IMR-90 (cell line): ENCODE measurements around the gene EFCAB5. TPM values are rescaled to one million over a fixed set of nuclear protein-coding genes. Genes with fewer than 3 reads are reported as not detected.

Experiments used
- ATAC-seq: fragments of 200-7000 bp; cut with Tn5 transposase; 2 replicates; pipeline ENCODE4 v1.9.1; 2020; ENCODE audit warnings: low read depth, mild to moderate bottlenecking, moderate library complexity
- BruUV-seq: library from RNA; stranded (reverse); fragments of 400-500 nt; replicated peaks from 2 replicates; lab custom pipeline; 2021; lab: Mats Ljungman, UMichigan
- CTCF ChIA-PET: fragments of 300-600 bp; formaldehyde crosslinking; extraction: SDS; loops from one replicate; lab custom pipeline; 2021; ENCODE audit warnings: antibody characterized with exemption; lab: Yijun Ruan, JAX
- POLR2A ChIA-PET: fragments of 300-600 bp; sonication (Branson Sonifier 250); formaldehyde crosslinking; loops from one replicate; lab custom pipeline; 2022; ENCODE audit warnings: antibody characterized with exemption; ENCODE audit not compliant: unreplicated experiment; lab: Charles Lee
- DNase-seq: peaks from one replicate; pipeline ENCODE4 v3.0.0; 2013
- H2AFZ ChIP-seq: replicated peaks from 2 replicates; pipeline ENCODE3; 2013; ENCODE audit warnings: low read length, mild to moderate bottlenecking; ENCODE audit not compliant: poor library complexity
- H2AK5ac ChIP-seq: 2 replicates; pipeline ENCODE4 v1.6.1; 2013; ENCODE audit warnings: low read depth, low read length, inconsistent platforms
- H2AK9ac ChIP-seq: replicated peaks from 2 replicates; pipeline ENCODE3; 2013; ENCODE audit warnings: mild to moderate bottlenecking, low read depth, low read length, moderate library complexity; ENCODE audit not compliant: poor library complexity
- H2BK120ac ChIP-seq: 2 replicates; pipeline ENCODE4 v1.6.1; 2013; ENCODE audit warnings: low read depth, low read length, inconsistent platforms
- H2BK15ac ChIP-seq: 3 replicates; pipeline ENCODE4 v1.6.1; 2013; ENCODE audit warnings: low read depth, low read length, inconsistent platforms
- H2BK20ac ChIP-seq: 2 replicates; pipeline ENCODE4 v1.6.1; 2013; ENCODE audit warnings: low read depth, mild to moderate bottlenecking, inconsistent platforms, low read length, moderate library complexity
- H2BK5ac ChIP-seq: 2 replicates; pipeline ENCODE4 v1.6.1; 2013; ENCODE audit warnings: mild to moderate bottlenecking, low read depth, low read length, inconsistent platforms; ENCODE audit not compliant: poor library complexity, severe bottlenecking
- H3K14ac ChIP-seq: replicated peaks from 2 replicates; pipeline ENCODE4 v1.6.1; 2013; ENCODE audit warnings: low read depth, low read length, inconsistent platforms
- H3K18ac ChIP-seq: 2 replicates; pipeline ENCODE4 v1.6.1; 2013; ENCODE audit warnings: low read depth, low read length, control low read depth
- H3K23ac ChIP-seq: 2 replicates; pipeline ENCODE4 v1.6.1; 2013; ENCODE audit warnings: low read depth, low read length, inconsistent platforms
- H3K27ac ChIP-seq: 2 replicates; pipeline ENCODE4 v1.5.1; 2013; ENCODE audit warnings: mild to moderate bottlenecking, control low read depth, low read length; ENCODE audit not compliant: insufficient read depth
- H3K27me3 ChIP-seq: 2 replicates; pipeline ENCODE4 v1.6.1; 2013; ENCODE audit warnings: low read length; ENCODE audit not compliant: control insufficient read depth, insufficient read depth
- H3K36me3 ChIP-seq: 2 replicates; pipeline ENCODE4 v1.6.1; 2013; ENCODE audit warnings: low read length, mixed read lengths; ENCODE audit not compliant: control insufficient read depth, insufficient read depth
- H3K4ac ChIP-seq: 2 replicates; pipeline ENCODE4 v1.6.1; 2013; ENCODE audit warnings: low read depth, low read length, inconsistent platforms
- H3K4me1 ChIP-seq: 2 replicates; pipeline ENCODE4 v1.6.1; 2013; ENCODE audit warnings: low read length, mixed read lengths; ENCODE audit not compliant: control insufficient read depth, insufficient read depth
- H3K4me2 ChIP-seq: 2 replicates; pipeline ENCODE4 v1.6.1; 2013; ENCODE audit warnings: low read depth, mild to moderate bottlenecking, control low read depth, low read length, moderate library complexity
- H3K4me3 ChIP-seq: 2 replicates; pipeline ENCODE4 v1.5.1; 2013; ENCODE audit warnings: low read depth, mild to moderate bottlenecking, control low read depth, low read length, moderate library complexity; ENCODE audit not compliant: insufficient read depth
- H3K56ac ChIP-seq: 2 replicates; pipeline ENCODE4 v1.6.1; 2013; ENCODE audit warnings: low read length, inconsistent platforms; ENCODE audit not compliant: insufficient read depth; ENCODE audit errors: extremely low read depth
- H3K79me1 ChIP-seq, 2 experiments: 2 replicates each; pipeline ENCODE4 v1.6.1; 2013; ENCODE audit warnings: low read length in 2 of 2, inconsistent platforms in 1 of 2, low read depth in 1 of 2
- H3K9ac ChIP-seq: 2 replicates; pipeline ENCODE4 v1.6.1; 2013; ENCODE audit warnings: low read depth, low read length, control low read depth
- H3K9me1 ChIP-seq: 2 replicates; pipeline ENCODE4 v1.6.1; 2013; ENCODE audit warnings: low read length, inconsistent platforms; ENCODE audit not compliant: insufficient read depth
- H3K9me3 ChIP-seq: 2 replicates; pipeline ENCODE4 v1.6.1; 2013; ENCODE audit warnings: low read length; ENCODE audit not compliant: control insufficient read depth, insufficient read depth
- H4K20me1 ChIP-seq: 2 replicates; pipeline ENCODE4 v1.6.1; 2013; ENCODE audit warnings: low read length, inconsistent platforms; ENCODE audit not compliant: insufficient read depth
- H4K5ac ChIP-seq: 2 replicates; pipeline ENCODE4 v1.6.1; 2013; ENCODE audit warnings: mild to moderate bottlenecking, low read depth, low read length, control low read depth
- H4K8ac ChIP-seq, 2 experiments: 2 replicates each; pipeline ENCODE4 v1.6.1; 2013; ENCODE audit warnings: low read depth in 2 of 2, low read length in 2 of 2, control low read depth in 1 of 2, inconsistent platforms in 1 of 2
- H4K91ac ChIP-seq: 2 replicates; pipeline ENCODE4 v1.6.1; 2013; ENCODE audit warnings: low read depth, low read length, inconsistent platforms; ENCODE audit not compliant: insufficient read depth
- CEBPB ChIP-seq: IDR thresholded peaks from 2 replicates; pipeline ENCODE4 v1.6.1; 2012; ENCODE audit warnings: low read depth, low read length, improper control_type of control experiment
- CHD1 ChIP-seq: IDR thresholded peaks from 2 replicates; pipeline ENCODE4 v1.6.1; 2012; ENCODE audit warnings: low read depth, low read length, improper control_type of control experiment
- MAZ ChIP-seq: IDR thresholded peaks from 2 replicates; pipeline ENCODE4 v1.6.1; 2012; ENCODE audit warnings: low read depth, mild to moderate bottlenecking, low read length, improper control_type of control experiment, moderate library complexity, borderline replicate concordance
- MXI1 ChIP-seq: IDR thresholded peaks from 2 replicates; pipeline ENCODE4 v1.6.1; 2012; ENCODE audit warnings: low read depth, mild to moderate bottlenecking, low read length, moderate library complexity, borderline replicate concordance
- NFE2L2 ChIP-seq: fragments of 150-350 bp; IDR thresholded peaks from 2 replicates; pipeline ENCODE4 v1.6.1; 2016; ENCODE audit warnings: low read depth, mild to moderate bottlenecking, low read length
- POLR2A ChIP-seq: IDR thresholded peaks from 2 replicates; pipeline ENCODE4 v1.6.1; 2012; ENCODE audit warnings: mild to moderate bottlenecking, low read depth, low read length
- RFX5 ChIP-seq: IDR thresholded peaks from 2 replicates; pipeline ENCODE4 v1.8.0; 2012; ENCODE audit warnings: low read depth, mild to moderate bottlenecking, low read length, moderate library complexity
- dilution Hi-C: fragments of 300-500 bp; cut with HindIII; formaldehyde crosslinking; loops from one replicate; pipeline ENCODE4 v1.14.3; 2018; ENCODE audit warnings: low sequenced_read_pairs; ENCODE audit not compliant: unreplicated experiment
- in situ Hi-C: fragments of 300-500 bp; cut with MboI; formaldehyde crosslinking; loops from 3 replicates; pipeline ENCODE4 v1.14.3; 2019; ENCODE audit warnings: low sequenced_read_pairs, inconsistent platforms, mixed read lengths
- intact Hi-C: fragments of 100-400 bp; cut with micrococcal nuclease; formaldehyde crosslinking; loops from 2 replicates; pipeline ENCODE4 v1.10.0; 2022
- polyA plus RNA-seq, 3 experiments: library from polyadenylated mRNA; depleted of rRNA; stranded (reverse); fragments of >200 nt; gene quantifications; 2 replicates each; pipeline ENCODE4 v1.2.3, GENCODE V29; 2012; ENCODE audit warnings: low replicate concordance in 1 of 3
- total RNA-seq: library from RNA; depleted of rRNA; stranded (reverse); fragments of >200 nt; gene quantifications from 2 replicates; pipeline ENCODE4 v1.2.3, GENCODE V29; 2012
- TF ChIP-seq, protein P1 (sequence below): conservative IDR thresholded peaks from 2 replicates; pipeline ENCODE4 v1.5.1; 2012; ENCODE audit warnings: mild to moderate bottlenecking, low read depth, low read length, improper control_type of control experiment

The EFCAB5 gene
- total and polyA plus RNA-seq, 2 of the 4 experiments (the other 2 are of a cell fraction), result 0.14 TPM; not detected in 1

DNA sequence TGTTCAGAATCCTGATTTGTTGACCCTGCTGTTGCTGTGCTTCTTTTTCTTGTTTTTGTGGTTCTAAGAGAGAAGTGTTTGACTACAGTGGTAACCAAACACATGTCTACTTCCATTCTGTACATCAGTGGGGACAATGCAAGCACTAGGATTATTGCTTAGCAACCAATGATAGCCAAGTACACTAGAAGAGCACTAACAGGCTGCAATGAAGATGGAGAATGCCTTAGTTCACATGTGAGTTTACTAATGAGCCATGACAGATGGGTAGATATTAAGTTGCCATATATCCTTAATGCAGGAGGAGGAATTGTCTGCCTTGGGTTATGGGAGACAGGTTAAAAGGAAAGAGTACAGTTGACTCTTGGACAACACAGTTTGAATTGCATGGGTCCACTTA is 8.3 kb downstream of the EFCAB5 start:
- Histone ChIP-seq H3K9me1 (no peaks in the 10 kb centered on the region), H3K27ac (no peak overlapping the region), H2BK120ac (no peak overlapping the region), H4K8ac (no peak overlapping the region), H3K18ac (no peak overlapping the region), H3K14ac (no peak overlapping the region), H2AK9ac (no peak overlapping the region), H3K4me2 (no peak overlapping the region), H2BK20ac (no peak overlapping the region), H4K91ac (no peak overlapping the region), H3K79me1 (no peaks in the 10 kb centered on the region), H2AK5ac (no peak overlapping the region), H2BK15ac (no peak overlapping the region), H4K20me1 (no peaks in the 10 kb centered on the region), H4K5ac (no peak overlapping the region), H2BK5ac (no peak overlapping the region), H3K4me3 (no peak overlapping the region), H2AFZ (no peak overlapping the region), H3K9me3 (peaks cover 8% of the 10 kb centered on the region), H3K4me1 (no peaks in the 10 kb centered on the region), H3K27me3 (peaks cover 2% of the 10 kb centered on the region; the same call in 1 of the 2 replicates), H3K36me3 (no peaks in the 10 kb centered on the region), H3K23ac (no peak overlapping the region), H3K56ac (no peak overlapping the region), H3K4ac (no peak overlapping the region), H3K9ac (no peak overlapping the region)
- dilution Hi-C loops, result no loop called here
- POLR2A ChIA-PET, result no interaction called here
- in situ Hi-C loops, result loop anchor here (10.0 kb wide), 1 partner anchor 115 kb away; no protein-coding TSS in a partner anchor
- intact Hi-C loops, result no loop called here
- no TSS peak for BruUV-seq
- no peak for DNase-seq
- TF ChIP-seq CHD1 (no peak), MAZ (no peak), NFE2L2 (no peak), RFX5 (no peak), MXI1 (no peak), POLR2A (no peak), CEBPB (no peak)
- TF ChIP-seq, protein P1, sequence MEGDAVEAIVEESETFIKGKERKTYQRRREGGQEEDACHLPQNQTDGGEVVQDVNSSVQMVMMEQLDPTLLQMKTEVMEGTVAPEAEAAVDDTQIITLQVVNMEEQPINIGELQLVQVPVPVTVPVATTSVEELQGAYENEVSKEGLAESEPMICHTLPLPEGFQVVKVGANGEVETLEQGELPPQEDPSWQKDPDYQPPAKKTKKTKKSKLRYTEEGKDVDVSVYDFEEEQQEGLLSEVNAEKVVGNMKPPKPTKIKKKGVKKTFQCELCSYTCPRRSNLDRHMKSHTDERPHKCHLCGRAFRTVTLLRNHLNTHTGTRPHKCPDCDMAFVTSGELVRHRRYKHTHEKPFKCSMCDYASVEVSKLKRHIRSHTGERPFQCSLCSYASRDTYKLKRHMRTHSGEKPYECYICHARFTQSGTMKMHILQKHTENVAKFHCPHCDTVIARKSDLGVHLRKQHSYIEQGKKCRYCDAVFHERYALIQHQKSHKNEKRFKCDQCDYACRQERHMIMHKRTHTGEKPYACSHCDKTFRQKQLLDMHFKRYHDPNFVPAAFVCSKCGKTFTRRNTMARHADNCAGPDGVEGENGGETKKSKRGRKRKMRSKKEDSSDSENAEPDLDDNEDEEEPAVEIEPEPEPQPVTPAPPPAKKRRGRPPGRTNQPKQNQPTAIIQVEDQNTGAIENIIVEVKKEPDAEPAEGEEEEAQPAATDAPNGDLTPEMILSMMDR, result no peak
- ATAC-seq, result no peak
- CTCF ChIA-PET, result interaction anchor here (1.2 kb wide), 1 partner anchor 18 kb away, joined by 4 read pairs; no protein-coding TSS in a partner anchor
